Testis (tissue), 2 donors: ENCODE data around the gene CFAP69.
"Not testable (repeated sequence)": the region's sequence is repeated elsewhere in the genome, so short reads cannot be mapped to it uniquely, and the experiment has no call there.

ENCODE experiments used
- CTCF ChIP-seq, 3 experiments: fragments of 450-650 bp in 2 of 3; fragments of 200-600 bp in 1 of 3; sonication (generic) in 1 of 3; IDR thresholded peaks; one replicate each; pipeline ENCODE4 v1.5.1; 2016 to 2019; ENCODE audit warnings: antibody characterized with exemption in 3 of 3, mild to moderate bottlenecking in 2 of 3, moderate library complexity in 1 of 3
- POLR2A ChIP-seq: fragments of 450-650 bp; IDR thresholded peaks from one replicate; pipeline ENCODE4 v1.6.1; 2017; ENCODE audit warnings: antibody characterized with exemption, mild to moderate bottlenecking, moderate library complexity

DNA sequence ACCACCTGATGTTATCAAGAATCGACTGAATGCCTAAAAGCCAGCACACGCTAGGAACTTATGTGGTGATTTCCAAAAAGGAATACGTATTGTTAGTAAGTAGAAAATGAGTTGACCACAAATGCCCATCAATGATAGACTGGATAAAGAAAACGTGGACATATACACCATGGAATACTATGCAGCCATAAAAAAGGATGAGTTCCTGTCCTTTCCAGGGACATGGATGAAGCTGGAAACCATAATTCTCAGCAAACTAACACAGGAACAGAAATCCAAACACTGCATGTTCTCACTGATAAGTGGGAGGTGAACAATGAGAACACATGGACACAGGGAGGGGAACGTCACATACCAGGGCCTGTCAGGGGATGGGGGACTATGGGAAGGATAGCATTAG, 11.0 kb downstream of the CFAP69 start:
- not testable (repeated sequence) for TF ChIP-seq POLR2A; CTCF (IDR thresholded peaks at IDR 0.05)
